NOMO-1 treated with dmso at 0.1 percent for 144 hours (cell line): ENCODE measurements around the gene RGS3.

Source experiments
- DNase-seq: peaks from one replicate; lab custom pipeline; 2025; ENCODE audit not compliant: unreplicated experiment; lab: John Stamatoyannopoulos, UW

The RGS3 gene

GRCh38 chr9:113598451-113598850 lies 134.9 kb downstream of the RGS3 start:
- DNase-seq = no peak

GRCh38 chr9:113598883-113599282 lies 135.4 kb downstream of the RGS3 start:
- no peak for DNase-seq

DNA sequence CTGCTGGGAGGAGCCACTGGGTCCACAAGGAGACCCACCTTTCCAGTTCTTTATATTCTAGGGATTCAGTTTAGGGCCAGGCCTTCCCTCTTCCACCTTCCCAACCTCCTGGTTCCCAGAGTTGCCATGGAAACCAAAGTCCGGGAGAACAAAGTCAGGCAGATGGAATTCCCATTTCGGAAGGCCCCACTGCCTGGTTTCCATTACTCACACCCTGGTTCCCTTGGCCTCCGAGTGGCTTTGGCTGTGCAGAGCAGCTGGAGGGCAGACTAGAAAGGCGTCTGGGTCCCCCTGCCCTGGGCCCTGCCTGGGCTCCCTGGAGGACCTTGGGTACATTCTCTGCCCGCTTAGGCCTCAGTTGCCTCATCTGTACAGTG lies 136.1 kb downstream of the RGS3 start:
- DNase-seq = no peak

DNA sequence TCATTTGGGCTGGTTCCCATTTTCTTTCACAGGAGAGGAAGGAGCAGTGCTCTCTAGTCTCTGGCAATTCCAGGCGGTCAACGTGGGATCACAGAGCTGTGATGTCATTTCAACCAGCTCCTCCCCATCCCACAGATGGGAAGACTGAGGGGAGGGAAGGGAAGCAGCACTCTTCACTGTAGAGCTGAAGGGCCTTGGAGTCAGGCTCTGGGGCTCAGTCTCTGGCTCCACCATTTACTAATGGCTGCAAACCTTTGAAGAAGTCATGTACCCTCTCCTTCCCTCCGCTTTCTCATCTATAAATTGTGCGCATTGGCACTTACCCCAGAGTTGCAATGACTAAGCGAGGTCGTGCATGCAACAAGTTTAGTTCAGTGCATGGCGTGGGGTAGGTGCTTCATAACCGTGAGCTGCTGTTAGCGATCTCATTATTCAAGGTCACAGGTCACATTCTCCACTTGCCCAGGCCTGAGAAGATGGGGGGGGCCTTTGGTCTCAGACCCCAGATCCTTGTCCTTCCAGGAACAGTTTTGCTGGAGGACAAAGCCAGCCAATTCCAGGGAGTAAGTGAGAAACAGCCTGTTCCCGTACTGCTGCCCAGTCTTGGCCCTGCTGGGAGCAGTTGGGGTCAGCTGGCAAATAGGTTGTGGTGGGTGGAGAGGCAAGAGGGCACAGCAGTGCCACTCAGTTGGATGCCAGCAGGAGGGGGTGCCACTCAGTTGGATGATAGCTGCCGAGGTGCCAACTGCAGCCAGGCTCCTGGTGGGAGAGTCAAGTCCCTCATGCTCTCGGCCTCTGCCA lies 136.7 kb downstream of the RGS3 start:
- DNase-seq = no peak

DNA sequence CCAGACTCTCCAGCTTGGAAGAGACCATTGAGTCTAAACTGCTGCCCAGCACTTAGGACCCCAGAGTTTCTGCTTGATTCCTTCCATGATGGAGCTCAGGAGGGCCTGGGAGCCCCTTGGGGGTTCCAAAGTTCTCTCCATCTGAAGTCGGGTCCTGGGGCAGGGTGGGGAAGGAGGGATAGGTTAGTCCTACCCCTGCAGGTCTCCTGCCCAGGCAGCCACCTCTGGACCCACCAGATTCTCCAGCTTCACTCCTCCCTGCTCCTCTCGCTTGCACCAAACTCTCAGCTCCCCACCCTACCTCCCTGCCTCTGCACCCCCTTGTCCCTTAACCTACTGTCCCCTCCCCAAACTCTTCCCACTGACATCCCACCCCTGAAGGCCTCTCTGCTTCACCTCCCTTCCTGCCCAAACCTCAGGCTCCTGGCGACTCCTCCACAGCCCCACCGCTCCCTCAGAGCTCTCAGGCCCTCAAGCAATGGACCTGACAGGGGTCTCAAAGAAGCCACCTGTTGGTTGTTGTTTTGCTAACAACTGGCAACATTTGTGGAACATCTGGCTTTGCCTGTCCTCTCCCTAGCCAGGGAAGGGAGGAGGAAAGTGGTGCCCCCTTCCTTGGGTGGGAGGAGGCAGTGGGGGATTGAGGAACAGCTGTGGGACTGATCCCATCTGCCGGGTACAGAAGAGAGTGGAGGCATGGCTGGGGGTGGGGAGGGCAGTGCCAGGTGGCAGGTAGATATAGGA lies 137.5 kb downstream of the RGS3 start:
- no peak for DNase-seq

- DNase-seq = no peak
These were observed 138.1 kb downstream of the RGS3 start for GRCh38 chr9:113601656-113602055.

GRCh38 chr9:113602126-113603047 lies 138.9 kb downstream of the RGS3 start:
- DNase-seq = no peak

DNA sequence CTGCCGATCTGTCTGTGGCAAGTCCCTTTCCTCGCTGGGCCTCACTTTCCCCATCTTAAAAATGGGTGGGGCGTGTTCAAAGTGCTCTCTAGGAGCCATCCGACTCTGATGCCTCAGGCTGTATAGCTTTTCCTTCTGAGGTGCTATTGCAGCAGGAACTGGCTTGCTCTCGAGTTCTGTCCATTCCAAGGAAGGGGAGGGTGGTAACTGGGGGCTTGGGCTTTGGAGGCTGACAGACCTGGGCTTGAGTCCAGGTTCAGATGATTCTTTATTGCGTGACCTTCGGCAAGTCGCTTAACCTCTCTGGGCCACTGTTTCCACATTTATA lies 139.5 kb downstream of the RGS3 start:
- DNase-seq = no peak

DNA sequence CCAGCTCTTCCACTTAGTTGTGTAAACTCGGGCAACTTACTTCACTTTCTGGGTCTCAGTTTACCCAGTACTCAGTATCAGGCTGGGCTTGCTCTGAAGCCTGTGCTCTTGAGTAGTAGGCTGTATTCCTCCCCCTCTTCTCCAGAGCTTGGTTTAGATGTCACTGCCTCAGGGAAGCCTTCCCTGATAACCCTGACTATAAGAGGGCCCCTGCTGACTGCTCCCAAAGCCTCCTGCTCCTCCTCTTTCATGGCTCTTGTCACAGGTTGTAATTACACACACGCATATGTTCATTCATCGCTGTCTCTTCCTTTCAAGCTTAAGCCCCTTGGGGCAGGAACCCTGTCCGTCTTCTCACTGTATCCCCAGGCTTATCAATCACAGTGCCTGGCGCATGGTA lies 140.2 kb downstream of the RGS3 start:
- DNase-seq = no peak

GRCh38 chr9:113604393-113604792 lies 140.9 kb downstream of the RGS3 start:
- no peak for DNase-seq

- no peak for DNase-seq
These were observed 143.0 kb downstream of the RGS3 start for GRCh38 chr9:113606510-113606909.

DNA sequence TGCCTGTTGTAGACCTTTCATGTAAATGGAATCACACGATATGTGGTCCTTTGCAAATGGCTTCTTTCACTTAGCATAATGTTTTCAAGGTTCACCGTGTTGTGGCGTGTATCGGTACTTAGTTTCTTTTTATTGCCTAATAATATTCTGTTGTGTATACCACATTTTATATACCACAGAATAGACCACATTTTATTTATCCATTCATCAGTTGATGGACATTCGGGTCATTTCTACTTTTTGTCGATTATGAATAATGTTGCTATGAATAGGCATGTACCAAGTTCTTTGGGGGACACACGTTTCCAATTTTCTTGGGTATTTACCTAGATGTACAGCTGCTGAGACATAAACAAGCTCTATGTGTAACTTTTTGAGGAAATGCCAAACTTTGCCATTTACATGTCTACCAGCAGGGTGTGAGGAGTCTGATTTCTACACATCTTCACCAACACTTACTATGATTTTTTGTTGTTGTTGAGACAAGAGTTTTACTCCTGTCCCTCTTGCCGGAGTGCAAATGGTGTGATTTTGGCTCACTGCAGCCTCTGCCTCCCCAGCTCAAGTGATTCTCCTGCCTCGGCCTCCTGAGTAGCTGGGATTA lies 144.7 kb downstream of the RGS3 start:
- DNase-seq = no peak

DNA sequence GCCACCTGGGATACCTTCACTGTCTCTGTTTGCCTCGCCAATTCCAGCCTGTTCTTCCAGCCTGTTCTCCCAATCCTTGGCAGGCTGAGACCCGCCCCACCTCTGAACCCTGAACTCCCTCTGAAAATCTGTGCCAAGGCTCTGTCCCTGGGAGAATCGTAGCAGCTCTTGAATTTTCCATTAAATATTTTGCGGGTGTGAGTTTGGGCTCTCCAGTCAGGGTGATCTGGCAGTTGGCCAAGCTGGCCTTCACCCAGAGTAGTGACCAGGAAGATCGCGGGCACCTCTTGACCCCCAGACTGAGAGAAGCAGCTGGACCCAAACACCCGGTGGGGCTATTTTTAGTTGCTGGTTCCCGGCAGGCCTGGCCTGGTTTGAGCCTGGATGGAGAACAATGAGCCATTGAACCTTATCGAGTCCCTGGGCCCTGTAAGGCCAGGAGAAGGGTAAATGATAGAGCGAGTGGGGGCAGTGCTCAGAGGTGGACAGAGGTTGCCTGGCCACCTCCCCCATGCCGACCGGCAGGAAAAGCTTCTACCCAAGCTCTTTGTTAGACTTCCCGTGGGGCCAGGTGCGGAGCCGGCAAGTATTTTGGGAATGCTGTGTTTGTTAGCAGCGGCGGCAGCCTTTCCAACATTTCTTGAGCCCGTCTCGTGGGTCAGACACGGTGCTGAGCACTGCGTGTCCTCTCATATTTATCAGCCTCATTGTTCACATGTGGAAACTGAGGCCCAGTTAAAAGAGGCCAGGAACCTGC lies 146.2 kb downstream of the RGS3 start:
- DNase-seq = no peak

DNA sequence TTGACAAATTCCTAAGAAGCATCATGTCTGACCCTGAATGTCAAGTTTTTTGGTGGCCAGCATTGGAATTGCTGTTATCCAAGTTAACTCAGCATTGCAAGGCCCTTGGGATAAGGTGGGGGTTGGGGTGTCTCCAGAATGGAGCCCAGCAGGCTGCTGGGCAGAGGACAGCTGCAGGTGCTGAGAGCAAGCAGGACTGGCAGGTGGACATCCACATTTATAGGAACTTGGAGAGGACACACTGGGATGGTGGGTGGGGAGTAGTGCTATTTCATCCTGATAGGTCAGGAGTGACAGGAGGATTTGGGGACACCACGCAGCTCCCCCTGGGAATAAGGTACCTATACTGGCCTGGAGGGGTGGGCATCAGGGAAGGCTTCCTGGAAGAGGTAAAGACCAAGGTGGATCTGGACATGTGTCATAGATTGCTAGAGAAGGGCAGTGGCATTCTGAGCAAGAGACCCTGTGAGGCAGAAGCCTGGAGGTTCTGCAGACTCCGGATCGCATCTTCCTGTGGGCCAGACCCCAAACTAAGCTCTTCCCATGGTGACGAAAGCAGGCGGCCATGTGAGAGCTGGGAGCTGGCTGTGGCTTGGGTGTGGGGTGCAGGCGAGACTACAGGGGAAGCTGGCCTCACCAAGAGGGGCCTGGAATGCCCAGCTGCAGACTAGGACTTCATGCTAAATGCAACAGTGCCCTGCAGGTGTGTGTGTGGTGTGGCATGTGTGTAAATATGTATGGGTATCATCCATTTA lies 148.1 kb downstream of the RGS3 start:
- no peak for DNase-seq

DNA sequence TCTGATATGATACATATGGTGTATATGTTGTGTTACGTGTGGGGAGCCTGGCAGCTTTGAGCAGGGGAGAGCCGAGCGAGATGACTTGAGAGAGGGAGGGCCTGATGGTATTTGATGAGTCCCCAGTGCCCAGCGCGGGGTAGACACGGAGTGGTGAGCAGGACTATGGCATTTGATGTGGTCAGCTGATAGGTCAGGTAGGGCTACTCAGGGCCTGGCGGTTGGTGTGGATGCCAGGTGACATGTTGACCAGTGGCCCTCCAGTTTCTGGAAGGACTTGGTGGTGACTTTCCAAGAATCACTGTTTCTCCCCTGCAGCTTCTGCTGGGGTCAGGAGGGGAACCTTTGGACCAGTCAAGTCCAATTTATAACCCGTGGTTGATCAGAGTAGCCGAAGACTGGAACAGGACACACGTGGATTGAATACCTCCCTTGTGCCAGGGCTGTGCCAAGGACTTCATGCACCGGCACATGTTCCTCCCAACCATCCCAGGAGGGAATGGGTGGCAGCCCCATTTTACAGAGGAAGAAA lies 148.8 kb downstream of the RGS3 start:
- DNase-seq = no peak

- DNase-seq = no peak
These were observed 149.3 kb downstream of the RGS3 start for GRCh38 chr9:113612828-113613227.

DNA sequence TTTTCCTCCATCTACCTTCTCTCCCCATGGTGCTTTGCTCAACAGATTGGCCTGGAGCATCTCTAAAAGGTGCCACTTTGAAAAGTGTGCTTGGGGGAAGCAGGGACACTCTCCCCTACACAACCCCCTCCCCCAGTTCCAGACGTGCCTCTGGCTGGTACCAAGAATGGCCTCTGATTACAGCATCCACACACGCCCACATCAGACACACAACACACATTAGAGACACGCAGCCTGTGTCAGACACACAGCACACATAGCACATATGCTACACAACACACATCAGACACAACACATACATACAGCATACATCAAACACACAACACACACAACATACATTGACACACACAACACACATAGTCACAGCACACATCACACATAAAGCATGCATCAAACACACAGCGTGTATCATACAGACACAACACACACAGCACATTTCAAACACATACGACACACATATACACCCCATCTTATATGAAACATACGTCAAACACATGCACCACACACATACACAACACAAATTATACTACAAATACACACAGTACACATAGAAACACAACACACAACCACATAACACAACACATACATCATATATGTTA lies 150.4 kb downstream of the RGS3 start:
- DNase-seq = no peak

- no peak for DNase-seq
These were observed 151.5 kb downstream of the RGS3 start for GRCh38 chr9:113614843-113615648.
